Astrocyte (in vitro differentiated cells and primary cell): Measurements from ENCODE around the gene ADGRB2.

ENCODE experiments used
- CTCF ChIP-seq: IDR thresholded peaks from 2 replicates; pipeline ENCODE4 v1.5.1; 2011; ENCODE audit warnings: low read depth, mild to moderate bottlenecking, inconsistent platforms, low read length, moderate library complexity; ENCODE audit not compliant: insufficient read depth
- EZH2 ChIP-seq: IDR thresholded peaks from 2 replicates; pipeline ENCODE4 v1.6.1; 2012; ENCODE audit warnings: mild to moderate bottlenecking, low read length, inconsistent platforms; ENCODE audit not compliant: insufficient read depth

- TF ChIP-seq CTCF (no peak), EZH2 (no peak)
These were observed 26.5 kb upstream of the ADGRB2 start for GRCh38 chr1:31790641-31791091.
